Bronchial epithelial cell (primary cell): Measurements from ENCODE around the gene ADGRV1. TPM values are rescaled to one million over a fixed set of nuclear protein-coding genes. Genes with fewer than 3 reads are reported as not detected.

Experiments
- DNase-seq: peaks from one replicate; pipeline ENCODE4 v3.0.0-alpha.2; 2010; ENCODE audit warnings: low read depth
- FAIRE-seq: peaks from 2 replicates; lab custom pipeline; 2011; peaks lifted over from hg19 to GRCh38; lab: Jason Lieb, UNC
- H3K27me3 ChIP-seq: 2 replicates; pipeline ENCODE4 v1.5.1; 2011; ENCODE audit warnings: low read length; ENCODE audit not compliant: control insufficient read depth, insufficient read depth
- H3K36me3 ChIP-seq: 2 replicates; pipeline ENCODE4 v1.5.1; 2011; ENCODE audit warnings: low read length; ENCODE audit not compliant: control insufficient read depth, insufficient read depth
- H3K4me3 ChIP-seq: 2 replicates; pipeline ENCODE4 v1.5.1; 2011; ENCODE audit warnings: mild to moderate bottlenecking, low read depth, low read length, control low read depth
- total RNA-seq: library from RNA; depleted of rRNA; stranded (reverse); fragments of >200 nt; gene quantifications from 2 replicates; pipeline ENCODE4 v1.2.1, GENCODE V29; 2014
- TF ChIP-seq, protein P1 (sequence below): IDR thresholded peaks from 2 replicates; pipeline ENCODE4 v1.5.1; 2011; ENCODE audit warnings: mild to moderate bottlenecking, moderate library complexity, low read length, control low read depth, inconsistent platforms; ENCODE audit not compliant: insufficient read depth, severe bottlenecking

The ADGRV1 gene
- total RNA-seq, 1 donor from 2014 or later = 1.6 TPM

DNA sequence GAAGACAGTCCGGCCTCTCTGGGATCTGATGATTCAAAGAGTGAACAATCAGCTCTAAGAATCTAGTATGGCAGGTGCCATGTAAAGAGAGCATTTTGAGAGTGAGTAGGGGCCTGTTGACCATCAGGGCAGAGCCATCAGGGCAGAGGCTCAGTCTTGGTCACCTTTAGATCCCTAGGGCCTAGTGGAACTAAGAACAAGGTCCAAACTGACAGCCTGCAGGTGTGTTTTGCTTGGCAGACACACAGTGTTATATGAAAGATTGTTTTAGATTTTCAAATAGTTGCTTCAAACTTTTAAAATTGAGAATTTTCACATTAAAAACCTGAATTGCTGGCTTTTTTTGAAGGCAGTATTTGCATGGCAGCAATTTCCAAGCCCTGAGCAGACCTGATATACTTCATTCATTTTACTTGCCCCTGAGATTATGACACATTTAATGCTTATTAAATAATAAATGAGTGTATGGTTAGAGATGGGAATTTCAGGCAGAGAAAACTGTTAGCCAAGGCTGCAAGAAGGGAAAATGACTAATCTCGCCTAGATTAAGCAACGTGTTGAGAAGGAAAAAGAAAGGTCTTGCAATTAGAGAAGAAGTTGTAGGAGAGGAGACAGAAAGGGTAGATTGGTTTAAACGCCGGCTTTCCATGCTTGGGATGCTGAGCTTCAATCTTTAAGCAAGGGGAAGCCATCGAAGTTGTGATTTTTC lies 544.9 kb downstream of the ADGRV1 start:
- TF ChIP-seq, protein P1, sequence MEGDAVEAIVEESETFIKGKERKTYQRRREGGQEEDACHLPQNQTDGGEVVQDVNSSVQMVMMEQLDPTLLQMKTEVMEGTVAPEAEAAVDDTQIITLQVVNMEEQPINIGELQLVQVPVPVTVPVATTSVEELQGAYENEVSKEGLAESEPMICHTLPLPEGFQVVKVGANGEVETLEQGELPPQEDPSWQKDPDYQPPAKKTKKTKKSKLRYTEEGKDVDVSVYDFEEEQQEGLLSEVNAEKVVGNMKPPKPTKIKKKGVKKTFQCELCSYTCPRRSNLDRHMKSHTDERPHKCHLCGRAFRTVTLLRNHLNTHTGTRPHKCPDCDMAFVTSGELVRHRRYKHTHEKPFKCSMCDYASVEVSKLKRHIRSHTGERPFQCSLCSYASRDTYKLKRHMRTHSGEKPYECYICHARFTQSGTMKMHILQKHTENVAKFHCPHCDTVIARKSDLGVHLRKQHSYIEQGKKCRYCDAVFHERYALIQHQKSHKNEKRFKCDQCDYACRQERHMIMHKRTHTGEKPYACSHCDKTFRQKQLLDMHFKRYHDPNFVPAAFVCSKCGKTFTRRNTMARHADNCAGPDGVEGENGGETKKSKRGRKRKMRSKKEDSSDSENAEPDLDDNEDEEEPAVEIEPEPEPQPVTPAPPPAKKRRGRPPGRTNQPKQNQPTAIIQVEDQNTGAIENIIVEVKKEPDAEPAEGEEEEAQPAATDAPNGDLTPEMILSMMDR = no peak
- H3K36me3 ChIP-seq = no peaks in the 10 kb centered on the region
- no peaks in the 10 kb centered on the region for H3K27me3 ChIP-seq
- FAIRE-seq = no peak
- no peak overlapping the region for H3K4me3 ChIP-seq
- DNase-seq = peak; percentile 57

- TF ChIP-seq, protein P1 = no peak
- Histone ChIP-seq H3K36me3 (no peaks in the 10 kb centered on the region), H3K4me3 (no peak overlapping the region), H3K27me3 (no peaks in the 10 kb centered on the region)
- no peak for DNase-seq
- FAIRE-seq = no peak
Observed at GRCh38 chr5:91104062-91104448, 545.5 kb downstream of the ADGRV1 start.

DNA sequence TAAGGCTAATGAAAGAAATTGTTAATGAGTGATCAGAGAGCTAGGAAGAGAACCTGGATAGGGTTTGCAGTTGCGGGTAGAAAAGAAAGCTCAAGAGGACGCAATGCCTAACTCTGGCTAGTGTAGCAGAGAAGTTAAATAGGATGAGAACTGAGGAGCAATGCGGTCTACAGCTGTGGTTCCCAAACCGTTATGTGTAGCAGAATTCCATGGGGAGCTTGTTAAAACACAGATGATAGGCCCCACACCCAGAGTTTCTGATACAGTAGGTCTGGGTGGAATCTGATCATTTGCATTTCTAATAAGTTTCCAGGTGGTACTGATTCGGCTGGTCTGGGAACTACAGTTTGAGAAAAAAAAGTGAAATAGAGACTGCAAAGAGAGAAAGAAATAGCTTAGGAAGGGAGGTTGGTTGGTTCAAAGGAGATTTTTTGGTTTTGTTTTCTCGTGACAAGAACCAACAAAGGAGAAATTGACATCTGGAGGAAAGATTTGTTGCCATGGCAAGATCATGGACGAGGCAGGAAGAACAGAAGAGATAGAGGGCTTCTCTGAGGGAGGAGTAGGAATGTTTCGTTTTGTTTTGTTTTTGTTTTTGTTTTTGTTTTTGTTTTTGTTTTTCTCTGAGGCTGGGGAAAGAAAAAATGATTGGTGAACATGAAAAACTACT lies 548.4 kb downstream of the ADGRV1 start:
- TF ChIP-seq, protein P1 = no peak
- no peak for FAIRE-seq
- H3K36me3 ChIP-seq = no peaks in the 10 kb centered on the region
- DNase-seq = no peak
- H3K4me3 ChIP-seq = no peak overlapping the region
- no peaks in the 10 kb centered on the region for H3K27me3 ChIP-seq

DNA sequence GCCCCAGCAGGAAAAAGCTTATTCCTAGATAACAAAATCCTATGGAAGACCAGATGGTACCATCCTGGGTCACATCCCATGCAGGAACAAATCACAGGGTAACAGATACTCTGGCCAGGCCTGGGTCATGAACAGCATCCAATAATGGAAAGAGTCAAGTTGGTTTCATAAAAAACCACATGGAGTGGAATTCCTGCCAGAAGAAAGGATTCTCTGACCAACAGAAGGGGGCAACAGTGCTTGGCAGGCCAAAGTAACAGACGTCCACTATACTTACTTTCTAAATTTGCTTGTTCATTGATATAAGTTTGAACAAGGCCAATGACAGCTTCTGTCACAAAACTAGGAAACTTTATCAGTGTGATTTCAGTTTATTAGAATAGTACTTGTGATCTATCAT lies 551.0 kb downstream of the ADGRV1 start:
- H3K36me3 ChIP-seq = no peaks in the 10 kb centered on the region
- no peaks in the 10 kb centered on the region for H3K27me3 ChIP-seq
- DNase-seq (no peak), FAIRE-seq (no peak)
- no peak overlapping the region for H3K4me3 ChIP-seq
- TF ChIP-seq, protein P1 = no peak

DNA sequence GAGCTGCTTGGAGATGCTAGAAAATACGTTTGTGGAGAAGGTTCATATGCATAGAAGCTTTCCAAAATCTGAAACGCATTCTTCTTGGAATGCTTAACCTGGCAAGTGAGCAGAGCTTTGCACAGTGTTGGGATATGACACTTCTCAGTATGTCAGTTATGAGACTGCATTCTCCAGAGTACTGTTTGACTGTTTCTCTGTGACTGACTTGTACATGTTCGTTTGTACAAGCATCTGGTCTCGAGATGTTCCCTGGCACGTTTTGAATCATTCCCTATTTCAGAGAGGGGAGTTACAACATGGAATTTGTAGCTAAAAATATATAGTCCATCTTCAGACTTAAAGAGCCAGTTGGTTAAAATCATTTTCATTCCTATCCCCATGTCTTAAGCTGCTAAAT lies 552.1 kb downstream of the ADGRV1 start:
- TF ChIP-seq, protein P1 = no peak
- no peak for FAIRE-seq
- no peaks in the 10 kb centered on the region for H3K36me3 ChIP-seq

More for the DNA sequence above, 552.1 kb downstream of the ADGRV1 start:
- no peaks in the 10 kb centered on the region for H3K27me3 ChIP-seq
- DNase-seq = no peak
- no peak overlapping the region for H3K4me3 ChIP-seq
